ENCODE data around the gene TNKS2. TPM values are rescaled to one million over a fixed set of nuclear protein-coding genes. Genes with fewer than 3 reads are reported as not detected.

The TNKS2 gene
- total RNA-seq: 108 TPM

GRCh38 chr10:91797874-91798648 lies at the start of gene TNKS2:
TSS of gene TNKS2 (plus strand) at chr10:91798426. CDS start at chr10:91798691, 265 bp downstream.

GRCh38 chr10:91909117-91909677 lies 111.0 kb downstream of the TNKS2 start, which contains the start of gene FGFBP3:
TSS of gene FGFBP3 (minus strand) at chr10:91909486. CDS start at chr10:91908969, 517 bp downstream.

Other genes starting within 250 kb of the TNKS2 start
- gene PPP1R3C, start 165.4 kb upstream of the TNKS2 start, total RNA-seq: 69.8 TPM
- gene FGFBP3, start 111.1 kb downstream of the TNKS2 start, total RNA-seq: 15.3 TPM
- 106 TPM for gene BTAF1, start 125.3 kb downstream of the TNKS2 start, total RNA-seq